Activated naive CD4-positive, alpha-beta T cell treated with anti-CD3 and anti-CD28 coated beads, Interleukin-2, amount 50 U/mL, for 72 hours (primary cell): Measurements from ENCODE around the gene ANKS1B. TPM values are rescaled to one million over a fixed set of nuclear protein-coding genes. Genes with fewer than 3 reads are reported as not detected.
"Not testable (repeated sequence)": the region's sequence is repeated elsewhere in the genome, so short reads cannot be mapped to it uniquely, and the experiment has no call there.

Experiments
- ATAC-seq, 2 donors: fragments of 150-1000 bp; cut with Tn5 transposase; 2 replicates each; pipeline ENCODE4 v1.10.0; 2021; ENCODE audit warnings: mild to moderate bottlenecking in 2 of 2, moderate library complexity in 2 of 2
- DNase-seq, 2 donors: peaks; one replicate each; pipeline ENCODE4 v3.0.0; 2021 to 2022; ENCODE audit warnings: low spot score in 2 of 2
- H3K27ac Mint-ChIP-seq, 2 donors: one replicate each; pipeline ENCODE4 v1.8.0; 2022; ENCODE audit warnings: mild to moderate bottlenecking in 2 of 2, mixed read lengths in 2 of 2
- H3K36me3 Mint-ChIP-seq, 2 donors: one replicate each; pipeline ENCODE4 v1.8.0; 2022; ENCODE audit warnings: mixed read lengths in 2 of 2
- H3K9me3 Mint-ChIP-seq, 2 donors: one replicate each; pipeline ENCODE4 v1.8.0; 2022; ENCODE audit warnings: mixed read lengths in 2 of 2
- total RNA-seq, 2 donors: library from RNA; stranded (reverse); gene quantifications; one replicate each; pipeline ENCODE4 v1.2.3, GENCODE V29; 2022

Gene ANKS1B
- total RNA-seq, 2 donors from 2014 or later: 0.16 TPM; not detected in 1

DNA sequence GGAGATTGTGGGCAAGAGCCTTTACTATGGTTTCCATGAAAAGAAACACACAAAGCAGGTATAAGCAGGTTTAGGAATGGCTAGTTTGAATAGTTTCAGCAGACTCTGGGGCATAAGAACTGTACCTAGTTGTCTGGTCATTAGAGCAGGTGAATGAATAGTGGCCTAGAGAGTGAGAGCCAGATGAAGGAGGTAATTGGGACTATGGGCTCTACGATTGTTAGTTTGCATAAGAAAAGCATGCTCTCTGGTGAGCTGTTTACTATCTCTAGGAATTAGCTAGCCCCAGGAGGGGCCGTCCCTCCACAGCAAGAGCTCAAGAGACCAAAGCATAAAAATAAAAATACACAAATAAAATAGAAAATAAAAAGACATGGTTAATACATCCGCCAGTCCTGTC, 734.6 kb downstream of the ANKS1B start:
- ATAC-seq (no peak), DNase-seq (no peak)
- no peak overlapping the region for H3K27ac Mint-ChIP-seq
- no peaks in the 10 kb centered on the region for H3K36me3 Mint-ChIP-seq
- H3K9me3 Mint-ChIP-seq: peaks cover 6 to 8% of the 10 kb centered on the region in 2 donors

DNA sequence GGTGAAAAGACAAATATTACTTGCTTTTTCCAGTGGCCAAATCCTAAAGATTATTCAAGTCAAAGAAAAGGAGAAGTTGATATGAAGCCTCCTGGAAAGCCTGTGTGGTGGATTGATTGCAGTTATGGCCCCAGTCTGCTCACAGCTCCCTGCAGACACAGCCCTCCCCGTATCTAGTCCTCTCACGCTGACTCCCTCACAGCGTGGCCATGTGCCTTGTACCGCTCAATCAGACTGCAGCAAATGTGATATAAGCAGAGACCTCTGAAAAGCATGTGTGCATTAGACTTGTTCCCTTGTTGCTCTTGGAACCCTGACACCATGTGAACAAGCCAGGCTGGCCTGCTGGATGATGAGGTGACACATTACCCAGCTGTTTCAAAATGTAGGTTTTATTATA, 735.2 kb downstream of the ANKS1B start:
- no peaks in the 10 kb centered on the region for H3K36me3 Mint-ChIP-seq
- DNase-seq (no peak), ATAC-seq (no peak)
- peaks cover 6 to 8% of the 10 kb centered on the region in 2 donors for H3K9me3 Mint-ChIP-seq
- no peak overlapping the region for H3K27ac Mint-ChIP-seq

DNA sequence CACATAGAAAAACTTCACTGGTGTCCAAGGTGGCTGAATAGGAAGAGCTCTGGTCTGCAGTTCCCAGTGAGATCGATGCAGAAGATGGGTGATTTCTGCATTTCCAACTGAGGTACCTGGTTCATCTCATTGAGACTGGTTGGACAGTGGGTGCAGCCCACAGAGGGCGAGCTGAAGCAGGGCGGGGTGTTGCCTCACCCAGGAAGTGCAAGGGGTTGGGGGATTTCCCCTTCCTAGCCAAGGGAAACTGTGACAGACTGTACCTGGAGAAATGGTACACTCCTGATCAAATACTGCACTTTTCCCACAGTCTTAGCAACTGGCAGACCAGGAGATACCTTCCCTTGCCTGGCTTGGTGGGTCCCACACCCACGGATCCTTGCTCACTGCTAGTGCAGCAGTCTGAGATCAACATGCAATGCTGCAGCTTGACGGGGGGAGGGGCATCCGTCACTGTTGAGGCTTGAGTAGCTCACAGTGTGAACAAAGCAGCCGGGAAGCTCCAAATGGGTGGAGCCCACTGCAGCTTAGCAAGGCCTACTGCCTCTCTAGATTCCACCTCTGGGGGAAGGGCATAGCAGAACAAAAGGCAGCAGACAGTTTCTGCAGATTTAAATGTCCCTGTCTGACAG, 746.7 kb downstream of the ANKS1B start:
- H3K36me3 Mint-ChIP-seq, ATAC-seq, H3K27ac Mint-ChIP-seq, DNase-seq: not testable (repeated sequence)
- H3K9me3 Mint-ChIP-seq: peaks cover 18 to 25% of the 10 kb centered on the region in 2 donors

DNA sequence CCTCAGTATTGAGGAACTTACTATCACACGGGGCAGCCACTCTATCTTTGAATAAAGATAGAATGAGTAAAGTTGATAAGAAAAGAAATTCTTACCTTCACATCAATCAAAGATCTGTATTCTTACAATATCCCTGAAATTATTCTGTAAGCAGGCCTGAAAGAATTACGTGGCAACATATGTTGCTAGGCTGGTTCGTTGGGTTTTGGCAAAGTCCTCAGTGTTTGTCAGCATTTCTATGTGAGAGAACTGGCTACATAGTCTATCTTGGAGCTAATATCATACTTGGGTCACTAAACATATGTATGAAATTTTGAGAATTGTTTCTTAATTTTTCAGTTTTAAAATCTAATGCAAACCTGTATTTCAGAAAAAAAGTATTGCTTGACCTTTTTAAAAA, 749.4 kb downstream of the ANKS1B start:
- no peak overlapping the region for H3K27ac Mint-ChIP-seq
- peaks cover 8% of the 10 kb centered on the region in 2 donors for H3K9me3 Mint-ChIP-seq
- ATAC-seq: no peak

DNA sequence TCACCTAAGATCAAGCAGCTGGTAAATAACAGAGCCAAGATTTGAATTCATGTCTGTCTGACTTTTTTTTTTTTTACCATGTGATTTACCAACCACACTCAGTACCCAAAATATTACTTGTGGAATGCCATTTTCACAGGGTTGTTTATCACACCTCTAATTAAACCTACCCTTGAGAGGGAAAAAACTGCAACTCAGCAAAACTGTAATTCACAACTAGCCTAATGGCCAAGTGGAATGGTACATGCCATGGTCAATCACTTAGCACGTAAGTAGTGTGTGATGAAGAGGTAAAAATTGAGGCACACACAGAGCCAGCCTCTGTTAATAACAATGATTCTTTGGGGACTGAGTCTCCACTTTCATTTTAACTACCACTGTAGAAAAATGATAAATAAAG, 750.0 kb downstream of the ANKS1B start:
- H3K9me3 Mint-ChIP-seq: peaks cover 3 to 6% of the 10 kb centered on the region in 2 donors
- DNase-seq: no peak

More for the DNA sequence above, 749.4 kb downstream of the ANKS1B start:
- no peaks in the 10 kb centered on the region for H3K36me3 Mint-ChIP-seq
- no peak for DNase-seq

DNA sequence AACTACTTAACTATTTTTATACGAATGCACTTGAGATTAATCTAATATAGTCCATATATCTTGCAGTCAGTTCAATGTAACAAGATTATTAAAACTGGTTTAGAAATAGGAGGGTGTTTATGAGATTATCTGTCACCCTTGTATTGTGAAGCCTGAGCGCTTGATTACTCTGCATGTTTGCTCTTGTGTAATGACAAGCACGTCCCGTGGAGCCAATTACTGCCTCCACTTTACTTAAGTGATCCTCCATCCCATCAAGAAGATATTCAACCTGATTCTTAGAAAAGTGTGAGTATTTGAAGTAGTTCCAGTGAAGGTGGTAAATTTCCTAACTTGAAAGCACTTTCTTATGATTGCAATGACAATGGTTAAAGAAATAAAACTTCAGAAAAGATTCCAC, 752.4 kb downstream of the ANKS1B start:
- Mint-ChIP-seq H3K36me3 (no peaks in the 10 kb centered on the region), H3K9me3 (no peaks in the 10 kb centered on the region), H3K27ac (no peak overlapping the region)
- DNase-seq (no peak), ATAC-seq (no peak)

More for the DNA sequence above, 750.0 kb downstream of the ANKS1B start:
- no peaks in the 10 kb centered on the region for H3K36me3 Mint-ChIP-seq
- no peak for ATAC-seq
- H3K27ac Mint-ChIP-seq: no peak overlapping the region

DNA sequence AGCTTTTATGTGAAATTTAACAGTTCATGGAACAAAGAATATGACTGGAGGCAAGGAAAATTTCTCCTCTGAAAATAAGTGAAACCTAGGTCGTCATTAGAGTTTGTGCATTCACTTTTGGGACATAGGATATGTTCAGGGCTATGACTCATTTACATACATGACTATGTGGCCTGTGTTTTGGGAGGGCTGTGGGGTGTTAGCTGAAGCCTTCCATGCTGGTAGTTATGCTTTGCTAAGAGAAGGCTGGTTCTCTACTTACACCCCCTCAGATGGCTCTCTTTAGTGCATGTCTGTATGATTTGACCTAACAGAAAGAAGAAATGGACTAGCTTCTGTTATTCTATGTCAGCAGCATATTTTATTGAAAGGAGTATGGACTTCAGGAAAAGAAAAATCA, 753.7 kb downstream of the ANKS1B start:
- Mint-ChIP-seq H3K36me3 (no peaks in the 10 kb centered on the region), H3K27ac (no peak overlapping the region), H3K9me3 (peaks cover 0 to 3% of the 10 kb centered on the region in 2 donors)
- DNase-seq (no peak), ATAC-seq (no peak)

DNA sequence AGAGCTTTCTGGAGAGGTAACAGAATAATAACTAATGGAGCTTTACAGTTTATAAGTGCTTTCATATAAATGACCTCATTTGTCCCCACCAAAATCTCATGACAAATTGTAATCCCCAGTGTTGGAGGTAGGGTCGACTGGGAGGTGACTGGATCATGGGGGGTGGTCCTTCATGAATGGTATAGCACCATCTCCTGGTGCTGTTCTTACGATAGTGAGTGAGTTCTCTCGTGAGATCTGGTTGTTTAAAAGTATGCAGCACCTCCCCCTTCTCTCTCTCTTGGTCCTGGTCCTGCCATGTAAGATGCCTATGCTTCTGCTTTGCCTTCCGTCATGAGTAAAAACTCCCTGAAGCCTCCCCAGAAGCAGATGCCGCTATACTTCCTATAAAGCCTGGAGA, 760.5 kb downstream of the ANKS1B start:
- Mint-ChIP-seq H3K27ac (no peak overlapping the region), H3K36me3 (no peaks in the 10 kb centered on the region), H3K9me3 (peaks cover 0 to 3% of the 10 kb centered on the region in 2 donors)
- no peak for ATAC-seq
- no peak for DNase-seq

DNA sequence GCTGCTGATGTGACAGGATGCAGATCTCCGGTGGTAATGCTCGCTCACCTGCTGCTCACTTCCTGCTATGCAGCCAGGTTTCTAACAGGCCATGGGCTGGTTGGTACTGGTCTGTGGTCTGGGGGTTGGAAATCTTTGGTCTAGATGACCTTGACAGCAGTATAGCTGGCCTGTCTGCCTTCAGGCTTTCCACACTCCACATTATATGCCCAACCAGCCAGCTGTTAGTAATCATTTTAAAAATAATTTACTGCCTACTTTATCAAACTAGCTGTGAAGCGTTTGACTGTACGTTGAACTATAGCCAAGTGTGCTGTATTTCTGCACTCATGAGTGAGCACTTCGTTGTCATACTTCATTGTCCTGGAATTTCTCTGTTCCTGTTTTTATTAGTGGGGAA, 761.2 kb downstream of the ANKS1B start:
- no peak for DNase-seq
- peaks cover 0 to 3% of the 10 kb centered on the region in 2 donors for H3K9me3 Mint-ChIP-seq
- H3K36me3 Mint-ChIP-seq: no peaks in the 10 kb centered on the region
- H3K27ac Mint-ChIP-seq: no peak overlapping the region
- ATAC-seq: no peak

DNA sequence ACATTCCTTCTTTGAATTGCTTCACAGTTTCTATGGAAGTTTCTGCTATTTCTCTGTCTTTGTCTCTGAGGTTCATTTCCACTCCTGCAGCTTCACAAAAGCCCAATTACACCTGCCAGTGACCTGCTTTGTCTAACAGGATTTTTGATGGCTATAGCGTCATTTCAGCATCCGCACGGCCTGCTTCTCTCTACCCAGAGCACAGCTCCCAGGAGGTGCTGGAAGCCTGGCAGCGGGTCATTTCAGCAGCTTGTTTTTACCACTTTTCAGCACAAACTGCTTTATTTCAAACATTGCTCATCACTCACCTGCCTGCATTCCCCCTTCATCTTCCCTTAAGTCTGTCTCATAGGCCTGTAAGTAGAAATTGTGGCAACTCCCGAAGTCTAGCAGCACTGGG, 771.7 kb downstream of the ANKS1B start:
- ATAC-seq (no peak), DNase-seq (no peak)
- Mint-ChIP-seq H3K27ac (no peak overlapping the region), H3K9me3 (peaks cover 30 to 36% of the 10 kb centered on the region in 2 donors), H3K36me3 (peaks cover 0 to 4% of the 10 kb centered on the region in 2 donors)

DNA sequence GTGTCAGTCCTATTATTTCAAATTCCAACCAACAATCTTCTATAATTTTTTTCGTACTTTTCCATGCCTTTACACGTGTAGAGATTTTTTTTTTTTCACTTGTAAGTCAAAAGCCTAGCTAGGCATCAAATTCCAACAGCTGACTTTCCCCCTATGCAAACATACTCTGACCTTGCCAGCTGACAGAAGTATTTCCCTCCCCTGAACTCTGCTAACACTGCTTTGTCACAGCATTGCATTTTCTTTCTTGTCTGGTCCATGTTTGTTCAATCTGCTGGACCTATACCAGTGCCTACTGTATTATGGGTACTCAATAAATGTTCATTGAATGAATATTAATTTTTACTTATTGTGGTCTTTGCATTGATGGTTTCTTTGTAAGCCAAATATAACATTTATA, 772.5 kb downstream of the ANKS1B start:
- DNase-seq (no peak), ATAC-seq (no peak)
- Mint-ChIP-seq H3K36me3 (peaks cover 0 to 4% of the 10 kb centered on the region in 2 donors), H3K9me3 (peaks cover 30 to 32% of the 10 kb centered on the region in 2 donors), H3K27ac (no peak overlapping the region)

DNA sequence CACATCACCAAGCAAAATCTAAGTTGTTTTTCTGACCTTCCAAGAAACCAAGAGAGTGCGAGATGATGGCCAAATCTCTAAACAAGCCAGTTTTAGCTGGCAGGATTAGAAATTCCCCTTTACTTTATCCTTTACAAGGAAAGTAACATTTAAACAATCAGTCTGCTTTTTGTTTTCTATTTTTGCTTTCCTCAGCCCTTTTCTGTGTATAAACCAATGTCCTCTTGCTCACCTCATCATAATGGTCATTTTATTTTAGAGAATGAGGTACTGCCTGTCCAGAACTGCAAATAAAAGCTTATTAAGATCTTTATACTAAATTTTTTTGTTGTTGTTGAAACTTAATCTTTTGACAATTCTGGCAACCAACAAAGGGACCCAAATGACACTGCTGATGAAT, 779.6 kb downstream of the ANKS1B start:
- H3K27ac Mint-ChIP-seq: no peak overlapping the region
- ATAC-seq (no peak), DNase-seq (no peak)
- H3K36me3 Mint-ChIP-seq: no peaks in the 10 kb centered on the region
- peaks cover 9 to 10% of the 10 kb centered on the region in 2 donors for H3K9me3 Mint-ChIP-seq

DNA sequence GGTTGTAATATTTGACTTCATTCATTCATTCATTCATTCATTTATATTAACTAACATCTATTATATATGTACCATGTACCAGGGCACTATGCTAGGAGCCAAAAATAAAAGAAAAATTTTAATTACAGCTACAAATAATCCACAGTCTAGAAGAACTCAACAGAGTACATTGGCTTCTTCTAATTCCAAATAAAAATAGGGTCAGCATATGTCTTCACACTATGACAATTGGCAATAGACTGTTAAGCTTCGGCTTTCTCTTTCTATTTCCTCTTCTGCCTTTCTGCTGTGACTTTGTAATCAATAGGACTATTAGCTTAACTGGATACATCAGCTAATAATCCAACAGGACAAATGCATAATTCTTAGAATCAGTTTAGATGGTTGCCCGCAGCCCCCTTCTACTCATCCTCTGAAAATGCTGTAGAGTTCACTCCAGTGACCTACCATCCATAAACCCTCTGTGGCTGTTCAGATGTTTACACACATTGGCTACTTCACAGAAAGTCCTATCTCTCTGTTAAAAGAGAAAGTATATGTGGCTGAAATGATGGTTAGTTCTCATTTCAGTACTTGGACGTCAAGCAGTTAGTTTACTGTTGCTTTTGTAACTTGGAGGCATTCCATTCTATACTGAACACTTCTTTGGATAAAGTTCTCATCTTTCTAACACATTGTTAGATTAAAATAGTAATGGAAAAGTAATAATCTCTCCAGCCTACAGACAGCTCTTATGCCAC, 782.7 kb downstream of the ANKS1B start:
- Mint-ChIP-seq H3K9me3 (peaks cover 8 to 11% of the 10 kb centered on the region in 2 donors), H3K36me3 (no peaks in the 10 kb centered on the region), H3K27ac (no peak overlapping the region)
- DNase-seq: no peak
- no peak for ATAC-seq

DNA sequence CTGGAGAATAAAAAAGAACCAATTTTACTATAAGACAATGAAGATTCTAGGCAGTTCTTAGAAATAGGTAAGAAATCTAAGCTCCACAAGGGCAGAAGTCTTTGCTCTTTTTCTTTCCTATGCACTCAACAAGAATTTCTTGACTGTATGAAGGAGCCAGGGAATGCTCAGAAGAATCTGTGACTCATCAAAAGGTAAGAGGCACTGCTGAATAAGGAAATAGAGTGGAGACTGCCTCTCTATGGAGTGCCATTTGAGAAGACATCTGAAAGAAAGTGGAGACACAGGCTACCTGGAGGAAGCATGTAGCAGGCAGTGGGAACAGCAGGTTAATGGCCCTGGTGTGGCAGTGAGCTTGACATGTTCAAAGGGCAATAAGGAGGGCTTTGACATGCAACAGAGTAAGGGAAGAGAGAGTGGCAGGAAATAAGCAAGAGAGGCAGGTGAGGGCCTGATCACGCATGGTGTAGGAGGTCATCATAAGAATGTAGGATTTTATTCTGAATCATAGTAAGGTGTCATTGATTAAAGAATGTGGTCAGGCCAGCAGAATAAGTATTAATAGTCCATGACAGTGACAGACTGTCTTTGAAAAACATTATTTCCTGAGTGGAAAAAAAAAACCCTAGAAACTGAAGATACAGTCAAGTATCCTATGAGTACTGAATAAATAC, 783.9 kb downstream of the ANKS1B start:
- ATAC-seq: no peak
- H3K9me3 Mint-ChIP-seq: peaks cover 11 to 13% of the 10 kb centered on the region in 2 donors
- DNase-seq: no peak
- no peak overlapping the region for H3K27ac Mint-ChIP-seq
- H3K36me3 Mint-ChIP-seq: no peaks in the 10 kb centered on the region

DNA sequence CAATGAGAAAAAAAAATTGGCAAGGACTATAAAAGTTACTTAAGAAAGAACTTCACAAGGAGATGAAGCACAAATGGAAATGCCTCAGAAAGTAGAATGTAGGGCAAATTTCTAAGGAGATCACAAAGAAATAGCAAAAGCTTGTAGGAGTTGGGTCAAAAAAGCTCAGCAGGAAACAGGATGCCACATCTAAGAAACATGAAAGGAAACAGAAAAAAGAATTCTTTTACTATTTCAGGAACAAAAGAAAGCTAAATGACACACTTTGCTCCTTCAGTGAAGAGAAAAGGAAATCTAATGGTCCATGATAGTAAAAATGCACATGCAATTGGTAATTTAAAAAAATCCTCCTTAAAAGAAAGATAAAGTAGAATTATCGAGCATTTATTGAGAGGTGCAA, 789.3 kb downstream of the ANKS1B start:
- ATAC-seq: no peak
- Mint-ChIP-seq H3K36me3 (no peaks in the 10 kb centered on the region), H3K9me3 (peaks cover 4 to 18% of the 10 kb centered on the region in 2 donors), H3K27ac (no peak overlapping the region)
- no peak for DNase-seq

DNA sequence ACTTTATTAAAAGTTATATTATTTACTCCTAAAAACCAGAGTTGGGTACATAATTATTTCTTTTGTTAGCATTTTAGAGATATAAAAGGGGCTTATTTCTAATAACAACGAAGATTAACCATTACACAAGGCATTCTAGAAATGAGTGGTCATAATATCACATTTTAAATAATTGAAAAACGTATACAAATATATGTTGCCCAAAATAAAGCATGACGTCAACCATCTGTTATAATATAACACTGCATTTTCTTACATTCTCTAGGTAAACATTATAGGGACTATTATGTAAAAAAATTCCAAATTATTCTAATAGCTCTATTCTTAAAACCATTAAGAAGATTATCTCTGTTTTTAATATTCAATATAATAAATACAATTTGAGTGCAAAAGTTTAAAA, 792.2 kb downstream of the ANKS1B start:
- H3K27ac Mint-ChIP-seq: no peak overlapping the region
- DNase-seq: no peak
- H3K9me3 Mint-ChIP-seq: peaks cover 14 to 20% of the 10 kb centered on the region in 2 donors
- ATAC-seq: no peak
- peaks cover 0 to 4% of the 10 kb centered on the region in 2 donors for H3K36me3 Mint-ChIP-seq

DNA sequence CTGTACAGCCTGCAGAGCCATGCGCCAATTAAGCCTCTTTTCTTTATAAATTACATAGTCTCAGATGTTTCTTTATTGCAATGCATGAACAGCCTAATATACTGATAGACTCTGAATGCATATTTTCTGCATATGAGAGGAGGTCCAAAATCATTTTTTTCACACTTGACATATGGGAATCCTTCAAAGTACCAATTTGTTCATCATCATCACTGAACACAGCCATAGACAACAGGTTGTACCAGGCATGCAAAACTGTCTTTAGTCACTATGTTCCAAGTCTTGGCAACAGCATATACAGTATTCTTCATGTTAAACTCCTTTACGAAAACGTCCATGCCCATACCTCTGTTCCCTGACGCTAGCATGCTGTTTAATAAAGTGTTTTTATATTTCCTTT, 807.9 kb downstream of the ANKS1B start:
- ATAC-seq (no peak), DNase-seq (no peak)
- Mint-ChIP-seq H3K36me3 (no peaks in the 10 kb centered on the region), H3K9me3 (peaks cover 9 to 14% of the 10 kb centered on the region in 2 donors), H3K27ac (no peak overlapping the region)
